H9 (cell line): ENCODE data around the gene TMEM116. TPM values are rescaled to one million over a fixed set of nuclear protein-coding genes. Genes with fewer than 3 reads are reported as not detected.

Experiments used
- DNase-seq: peaks from one replicate; pipeline ENCODE4 v3.0.0-alpha.2; 2017
- H2AFZ ChIP-seq: one replicate; pipeline ENCODE4 v1.6.1; 2013; ENCODE audit warnings: mild to moderate bottlenecking, low read length, control low read depth, moderate library complexity
- H2AK5ac ChIP-seq: 2 replicates; pipeline ENCODE4 v1.6.1; 2013; ENCODE audit warnings: low read length, control low read depth, mixed read lengths; ENCODE audit not compliant: insufficient read length
- H2BK120ac ChIP-seq: one replicate; pipeline ENCODE4 v1.6.1; 2013; ENCODE audit warnings: low read depth, mild to moderate bottlenecking, low read length, control low read depth, inconsistent platforms; ENCODE audit not compliant: poor library complexity, severe bottlenecking
- H2BK12ac ChIP-seq: 2 replicates; pipeline ENCODE4 v1.6.1; 2013; ENCODE audit warnings: low read length, control low read depth, mixed read lengths, low read depth; ENCODE audit not compliant: insufficient read length
- H2BK15ac ChIP-seq: 2 replicates; pipeline ENCODE4 v1.6.1; 2013; ENCODE audit warnings: low read depth, low read length, control low read depth
- H2BK20ac ChIP-seq: one replicate; pipeline ENCODE4 v1.6.1; 2013; ENCODE audit warnings: low read depth, mild to moderate bottlenecking, low read length, control low read depth, inconsistent platforms; ENCODE audit not compliant: poor library complexity, severe bottlenecking
- H2BK5ac ChIP-seq: 2 replicates; pipeline ENCODE4 v1.6.1; 2013; ENCODE audit warnings: low read length, control low read depth, mixed read lengths; ENCODE audit not compliant: insufficient read length
- H3K14ac ChIP-seq: 2 replicates; pipeline ENCODE4 v1.6.1; 2013; ENCODE audit warnings: low read length, control low read depth; ENCODE audit not compliant: insufficient read depth
- H3K18ac ChIP-seq: 2 replicates; pipeline ENCODE4 v1.6.1; 2013; ENCODE audit warnings: low read depth, mild to moderate bottlenecking, mixed read lengths, low read length, control low read depth; ENCODE audit not compliant: insufficient read length
- H3K23ac ChIP-seq: 2 replicates; pipeline ENCODE4 v1.6.1; 2013; ENCODE audit warnings: low read length, control low read depth, mixed read lengths, low read depth; ENCODE audit not compliant: insufficient read length
- H3K23me2 ChIP-seq: 2 replicates; pipeline ENCODE4 v1.6.1; 2013; ENCODE audit warnings: low read depth, mild to moderate bottlenecking, mixed read lengths, low read length, control low read depth; ENCODE audit not compliant: insufficient read length, poor library complexity, severe bottlenecking
- H3K27ac ChIP-seq: 2 replicates; pipeline ENCODE4 v1.5.1; 2013; ENCODE audit warnings: low read length, control low read depth, mixed read lengths, low read depth; ENCODE audit not compliant: insufficient read length
- H3K27me3 ChIP-seq: 2 replicates; pipeline ENCODE4 v1.6.1; 2013; ENCODE audit warnings: low read length, control low read depth, inconsistent platforms; ENCODE audit not compliant: insufficient read depth
- H3K4ac ChIP-seq: 2 replicates; pipeline ENCODE4 v1.6.1; 2013; ENCODE audit warnings: low read depth, mild to moderate bottlenecking, control low read depth, inconsistent platforms, low read length, moderate library complexity
- H3K4me1 ChIP-seq: 2 replicates; pipeline ENCODE4 v1.6.1; 2013; ENCODE audit warnings: low read length, control low read depth, inconsistent platforms; ENCODE audit not compliant: insufficient read depth
- H3K4me2 ChIP-seq: 2 replicates; pipeline ENCODE4 v1.6.1; 2013; ENCODE audit warnings: low read length, control low read depth, mixed read lengths; ENCODE audit not compliant: insufficient read length, insufficient read depth
- H3K56ac ChIP-seq: 2 replicates; pipeline ENCODE4 v1.6.1; 2013; ENCODE audit warnings: low read depth, mild to moderate bottlenecking, mixed read lengths, low read length, control low read depth; ENCODE audit not compliant: insufficient read length
- H3K79me1 ChIP-seq: 2 replicates; pipeline ENCODE4 v1.6.1; 2013; ENCODE audit warnings: low read depth, mild to moderate bottlenecking, moderate library complexity, low read length, control low read depth, inconsistent platforms; ENCODE audit not compliant: insufficient read depth, poor library complexity, severe bottlenecking
- H3K79me2 ChIP-seq: 2 replicates; pipeline ENCODE4 v1.6.1; 2013; ENCODE audit warnings: low read length, control low read depth, inconsistent platforms; ENCODE audit not compliant: insufficient read depth
- H3K9ac ChIP-seq: 2 replicates; pipeline ENCODE4 v1.6.1; 2013; ENCODE audit warnings: low read length, control low read depth, mixed read lengths; ENCODE audit not compliant: insufficient read length; ENCODE audit errors: extremely low read depth
- H3K9me3 ChIP-seq: one replicate; pipeline ENCODE4 v1.6.1; 2013; ENCODE audit warnings: low read depth, low read length, inconsistent platforms; ENCODE audit not compliant: control insufficient read depth
- H3T11ph ChIP-seq: one replicate; pipeline ENCODE4 v1.6.1; 2013; ENCODE audit warnings: mild to moderate bottlenecking, low read length, control low read depth, inconsistent platforms
- H4K20me1 ChIP-seq: one replicate; pipeline ENCODE4 v1.6.1; 2013; ENCODE audit not compliant: control insufficient read depth, insufficient read length, insufficient read depth
- H4K5ac ChIP-seq: 2 replicates; pipeline ENCODE4 v1.6.1; 2013; ENCODE audit warnings: low read depth, mild to moderate bottlenecking, mixed read lengths, low read length, control low read depth; ENCODE audit not compliant: insufficient read length
- H4K8ac ChIP-seq: replicated peaks from 2 replicates; pipeline ENCODE4 v1.6.1; 2013; ENCODE audit warnings: low read length, control low read depth, mixed read lengths, low read depth; ENCODE audit not compliant: insufficient read length
- H4K91ac ChIP-seq: 2 replicates; pipeline ENCODE4 v1.6.1; 2013; ENCODE audit warnings: low read depth, mild to moderate bottlenecking, moderate library complexity, mixed read lengths, low read length, control low read depth; ENCODE audit not compliant: insufficient read length
- H3K27ac Mint-ChIP-seq, 3 experiments: 2 replicates in 2 of 3; 3 replicates in 1 of 3; pipeline ENCODE4 v1.8.0; 2020 to 2021; ENCODE audit warnings: mixed read lengths in 3 of 3, mild to moderate bottlenecking in 1 of 3, moderate library complexity in 1 of 3
- H3K27me3 Mint-ChIP-seq: 2 replicates; pipeline ENCODE4 v1.8.0; 2021; ENCODE audit warnings: low read depth, mild to moderate bottlenecking, moderate library complexity, mixed read lengths
- H3K36me3 Mint-ChIP-seq, 3 experiments: 2 replicates in 2 of 3; 3 replicates in 1 of 3; pipeline ENCODE4 v1.8.0; 2020 to 2021; ENCODE audit warnings: low read depth in 3 of 3, mixed read lengths in 3 of 3; ENCODE audit not compliant: insufficient read depth in 1 of 3
- H3K4me1 Mint-ChIP-seq, 2 experiments: 2 replicates each; pipeline ENCODE4 v1.8.0; 2020; ENCODE audit warnings: mixed read lengths in 2 of 2
- H3K4me3 Mint-ChIP-seq, 2 experiments: 2 replicates in 1 of 2; 3 replicates in 1 of 2; pipeline ENCODE4 v1.8.0; 2020 to 2021; ENCODE audit warnings: mild to moderate bottlenecking in 2 of 2, mixed read lengths in 2 of 2, moderate library complexity in 1 of 2
- H3K9me3 Mint-ChIP-seq, 2 experiments: 2 replicates in 1 of 2; 3 replicates in 1 of 2; pipeline ENCODE4 v1.8.0; 2020; ENCODE audit warnings: mild to moderate bottlenecking in 2 of 2, mixed read lengths in 2 of 2, moderate library complexity in 1 of 2
- CTCF ChIP-seq: fragments of 200-600 bp; sonication (generic); conservative IDR thresholded peaks from 3 replicates; pipeline ENCODE4 v1.8.0; 2021; ENCODE audit warnings: antibody characterized with exemption, mild to moderate bottlenecking
- total RNA-seq: library from RNA; stranded (reverse); gene quantifications from 2 replicates; pipeline ENCODE4 v1.2.1, GENCODE V29; 2021

TMEM116 gene
- total RNA-seq, 1 experiment from 2014 or later, result 10.8 TPM

- H2BK5ac ChIP-seq, result no peak overlapping the region
- no peak overlapping the region for H3K56ac ChIP-seq
- H2AK5ac ChIP-seq, result no peak overlapping the region
- H3K4me2 ChIP-seq, result no peak overlapping the region
- H3K79me2 ChIP-seq, result no peaks in the 10 kb centered on the region
- no peak overlapping the region for H3K18ac ChIP-seq
- no peak overlapping the region for H3K4ac ChIP-seq
- no peak overlapping the region for H2BK12ac ChIP-seq
- no peak overlapping the region for H3K4me3 Mint-ChIP-seq
- no peak for TF ChIP-seq CTCF
- H4K5ac ChIP-seq, result no peak overlapping the region
- no peak overlapping the region for H4K8ac ChIP-seq
- peaks cover 10 to 12% of the 10 kb centered on the region in 2 experiments for H3K4me1 Mint-ChIP-seq
- no peaks in the 10 kb centered on the region for H3K23me2 ChIP-seq
- no peak overlapping the region for H3K23ac ChIP-seq
- no peak overlapping the region for H4K91ac ChIP-seq
- H2BK120ac ChIP-seq, result no peak overlapping the region
- no peak overlapping the region for H2BK20ac ChIP-seq
- H3K27me3 ChIP-seq, result no peaks in the 10 kb centered on the region
- no peaks in the 10 kb centered on the region for H3K9me3 Mint-ChIP-seq
- no peaks in the 10 kb centered on the region for H3K4me1 ChIP-seq
- H3K9me3 ChIP-seq, result no peaks in the 10 kb centered on the region
- H3T11ph ChIP-seq, result no peak overlapping the region
- H3K27ac Mint-ChIP-seq, result no peak overlapping the region
- DNase-seq, result no peak
- H4K20me1 ChIP-seq, result no peaks in the 10 kb centered on the region
- H3K9ac ChIP-seq, result no peak overlapping the region
- H3K36me3 Mint-ChIP-seq, result peaks cover 0 to 7% (median 4%) of the 10 kb centered on the region in 3 experiments; a peak in 4 of 7 replicates
- H3K27ac ChIP-seq, result no peak overlapping the region
- H3K27me3 Mint-ChIP-seq, result no peaks in the 10 kb centered on the region
- H2BK15ac ChIP-seq, result no peak overlapping the region
- no peak overlapping the region for H2AFZ ChIP-seq
- H3K14ac ChIP-seq, result no peak overlapping the region
- no peaks in the 10 kb centered on the region for H3K79me1 ChIP-seq
Observed at GRCh38 chr12:112001576-112001975, 11.4 kb downstream of the TMEM116 start.
